ENCODE data around the gene CST7.
"Not testable (repeated sequence)": the region's sequence is repeated elsewhere in the genome, so short reads cannot be mapped to it uniquely, and the experiment has no call there.

Gene CST7

DNA sequence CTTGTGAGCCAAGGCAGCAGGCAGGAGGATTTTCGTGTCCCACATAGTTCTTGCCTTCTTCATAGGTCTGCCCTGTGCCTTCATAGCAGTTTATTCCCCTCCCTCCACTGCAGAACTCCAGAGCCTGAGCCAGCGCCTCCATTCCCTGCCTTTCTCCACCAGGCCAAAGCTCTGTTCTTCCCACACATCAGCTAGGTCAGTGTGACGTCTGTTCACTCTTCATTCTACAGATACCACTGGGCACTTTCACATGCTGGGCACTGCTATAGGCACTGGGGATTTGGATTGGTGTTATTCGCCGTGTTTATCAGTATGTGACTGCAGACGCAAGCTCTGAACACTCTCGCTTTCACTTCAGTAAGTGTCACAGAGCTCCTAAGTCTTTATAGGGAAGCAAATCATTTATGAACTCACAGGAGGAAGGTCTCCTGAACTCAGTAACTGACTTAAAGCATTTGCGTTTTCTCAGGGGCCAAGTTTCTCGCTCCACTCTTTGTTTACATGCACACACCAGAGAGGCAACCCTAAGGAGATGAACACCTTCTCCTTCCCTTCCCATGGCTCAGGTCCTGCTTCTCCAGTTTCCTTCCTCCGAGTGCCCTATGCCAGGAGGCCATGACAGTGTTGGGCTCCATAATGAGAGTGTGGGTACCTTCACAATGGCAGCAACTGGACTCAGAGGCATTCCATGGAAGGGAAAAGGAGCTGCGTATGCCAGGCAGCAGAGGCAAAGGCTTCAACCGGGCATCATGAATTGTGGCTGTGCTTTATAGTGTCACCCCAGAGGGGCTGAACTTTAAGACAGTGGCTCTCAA, 49.8 kb downstream of the CST7 start:
- Mint-ChIP-seq H3K27me3 (ENCODE audit: low read depth) (peaks cover 50% of the 10 kb centered on the region), H3K4me1 (ENCODE audit: low read depth) (peaks cover 9% of the 10 kb centered on the region), H3K4me3 (no peak overlapping the region), H3K36me3 (ENCODE audit: low read depth) (no peaks in the 10 kb centered on the region), H3K27ac (no peak overlapping the region), H3K9me3 (no peaks in the 10 kb centered on the region)

DNA sequence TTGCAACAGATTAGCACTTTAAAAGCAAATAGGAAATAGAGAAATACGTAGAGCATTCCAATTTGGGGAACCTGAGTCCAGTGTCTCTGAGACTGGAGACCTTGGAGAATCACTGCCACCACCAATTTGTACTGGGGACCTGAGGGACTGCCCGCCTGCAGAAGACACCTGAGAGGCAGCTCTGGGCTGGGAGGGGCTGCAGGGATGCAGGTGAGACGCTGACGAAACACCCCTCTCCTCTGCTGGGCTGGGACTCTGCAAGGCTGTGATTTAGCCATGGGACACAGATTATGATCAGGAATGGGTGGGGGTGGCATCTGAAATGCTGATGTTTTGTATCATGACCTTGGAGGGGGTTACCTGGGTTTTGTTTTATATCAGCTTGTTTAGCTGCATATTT, 50.5 kb downstream of the CST7 start:
- Mint-ChIP-seq H3K4me1 (ENCODE audit: low read depth) (peaks cover 4% of the 10 kb centered on the region), H3K27ac (no peak overlapping the region), H3K4me3 (no peak overlapping the region), H3K9me3 (no peaks in the 10 kb centered on the region), H3K36me3 (ENCODE audit: low read depth) (no peaks in the 10 kb centered on the region), H3K27me3 (ENCODE audit: low read depth) (peaks cover 50% of the 10 kb centered on the region)

DNA sequence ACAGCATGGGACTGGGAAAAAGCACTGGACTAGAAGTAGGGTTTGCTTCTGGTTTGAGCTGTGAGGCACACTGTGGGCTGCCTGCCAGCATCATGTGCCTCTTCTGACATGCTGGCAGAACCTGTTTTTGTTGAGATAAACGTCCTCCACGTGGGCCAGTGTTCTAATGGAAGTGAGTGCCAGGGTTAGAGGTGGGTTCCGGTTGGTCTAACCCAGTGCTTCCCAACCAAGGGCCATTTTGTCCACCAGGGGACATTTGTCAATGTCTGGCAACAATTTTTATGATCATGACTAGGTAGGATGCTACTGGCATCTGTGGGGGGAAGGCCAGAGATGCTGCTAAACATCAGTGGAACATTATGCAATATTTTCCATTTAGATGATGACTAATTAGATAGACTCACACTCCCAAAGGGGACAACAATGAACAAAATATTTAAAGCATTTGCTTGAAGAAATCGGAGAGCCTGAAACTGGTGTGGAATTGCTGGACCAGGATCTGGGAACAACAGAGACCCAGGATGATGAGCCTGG, 51.3 kb downstream of the CST7 start:
- no peak overlapping the region for H3K4me3 Mint-ChIP-seq
- H3K4me1 Mint-ChIP-seq (ENCODE audit: low read depth) = no peaks in the 10 kb centered on the region
- H3K9me3 Mint-ChIP-seq = no peaks in the 10 kb centered on the region
- no peaks in the 10 kb centered on the region for H3K36me3 Mint-ChIP-seq (ENCODE audit: low read depth)
- peaks cover 45% of the 10 kb centered on the region for H3K27me3 Mint-ChIP-seq (ENCODE audit: low read depth)
- H3K27ac Mint-ChIP-seq = no peak overlapping the region

DNA sequence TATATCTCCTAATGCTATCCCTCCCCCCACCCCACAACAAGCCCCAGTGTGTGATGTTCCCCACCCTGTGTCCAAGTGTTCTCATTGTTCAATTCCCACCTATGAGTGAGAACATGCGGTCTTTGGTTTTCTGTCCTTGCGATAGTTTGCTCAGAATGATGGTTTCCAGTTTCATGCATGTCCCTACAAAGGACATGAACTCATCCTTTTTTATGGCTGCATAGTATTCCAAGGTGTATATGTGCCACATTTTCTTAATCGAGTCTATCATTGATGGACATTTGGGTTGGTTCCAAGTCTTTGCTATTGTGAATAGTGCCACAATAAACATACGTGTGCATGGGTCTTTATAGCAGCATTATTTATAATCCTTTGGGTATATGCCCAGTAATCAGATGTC, 52.3 kb downstream of the CST7 start:
- H3K9me3 Mint-ChIP-seq; H3K4me1 Mint-ChIP-seq (ENCODE audit: low read depth); H3K4me3 Mint-ChIP-seq; H3K27ac Mint-ChIP-seq; H3K36me3 Mint-ChIP-seq (ENCODE audit: low read depth): not testable (repeated sequence)
- peaks cover 40% of the 10 kb centered on the region for H3K27me3 Mint-ChIP-seq (ENCODE audit: low read depth)

DNA sequence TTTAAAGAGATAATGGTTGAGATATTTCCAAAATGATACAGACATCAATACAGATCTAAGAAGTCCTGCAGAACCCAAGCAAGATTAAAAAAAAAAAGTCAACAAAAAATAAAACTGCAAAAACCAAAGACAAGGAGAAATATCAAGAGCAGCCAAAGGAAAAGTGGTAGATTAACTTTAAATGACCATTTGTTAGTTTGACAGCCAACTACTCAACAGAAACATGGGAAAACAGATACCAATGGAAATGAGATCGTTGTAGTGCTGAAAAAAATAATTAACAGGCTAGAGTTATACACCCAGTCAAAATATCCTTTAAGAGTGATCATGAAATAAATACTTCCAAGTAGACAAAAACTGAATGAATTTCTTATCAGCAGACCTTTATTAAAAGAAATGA, 53.9 kb downstream of the CST7 start:
- no peaks in the 10 kb centered on the region for H3K4me1 Mint-ChIP-seq (ENCODE audit: low read depth)
- no peak overlapping the region for H3K4me3 Mint-ChIP-seq
- H3K36me3 Mint-ChIP-seq (ENCODE audit: low read depth) = no peaks in the 10 kb centered on the region
- H3K9me3 Mint-ChIP-seq = no peaks in the 10 kb centered on the region
- no peak overlapping the region for H3K27ac Mint-ChIP-seq
- H3K27me3 Mint-ChIP-seq (ENCODE audit: low read depth) = peaks cover 25% of the 10 kb centered on the region

DNA sequence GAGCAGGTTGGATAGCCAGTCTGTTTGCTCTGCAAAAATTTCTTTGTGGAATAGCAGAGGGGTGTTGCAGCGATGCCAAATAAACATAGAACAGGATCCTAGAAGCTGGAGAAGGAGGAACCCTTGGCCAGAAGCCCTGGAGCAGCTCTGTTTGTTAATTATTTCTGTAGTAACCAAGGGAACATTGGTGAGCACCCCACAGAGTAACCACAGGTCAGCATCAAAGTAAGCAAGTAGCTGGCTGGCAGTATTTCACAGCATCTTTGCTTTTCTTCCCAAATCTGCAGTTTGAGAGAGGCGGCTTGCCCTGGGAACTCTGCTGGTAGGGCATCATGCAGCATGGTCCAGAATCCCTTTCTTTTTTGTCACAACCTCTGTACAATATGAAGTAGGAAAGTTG, 56.2 kb downstream of the CST7 start:
- H3K9me3 Mint-ChIP-seq = no peaks in the 10 kb centered on the region
- H3K27ac Mint-ChIP-seq = no peak overlapping the region
- peaks cover 2% of the 10 kb centered on the region for H3K36me3 Mint-ChIP-seq (ENCODE audit: low read depth)
- H3K4me3 Mint-ChIP-seq = no peak overlapping the region
- no peaks in the 10 kb centered on the region for H3K4me1 Mint-ChIP-seq (ENCODE audit: low read depth)
- peaks cover 10% of the 10 kb centered on the region for H3K27me3 Mint-ChIP-seq (ENCODE audit: low read depth)

DNA sequence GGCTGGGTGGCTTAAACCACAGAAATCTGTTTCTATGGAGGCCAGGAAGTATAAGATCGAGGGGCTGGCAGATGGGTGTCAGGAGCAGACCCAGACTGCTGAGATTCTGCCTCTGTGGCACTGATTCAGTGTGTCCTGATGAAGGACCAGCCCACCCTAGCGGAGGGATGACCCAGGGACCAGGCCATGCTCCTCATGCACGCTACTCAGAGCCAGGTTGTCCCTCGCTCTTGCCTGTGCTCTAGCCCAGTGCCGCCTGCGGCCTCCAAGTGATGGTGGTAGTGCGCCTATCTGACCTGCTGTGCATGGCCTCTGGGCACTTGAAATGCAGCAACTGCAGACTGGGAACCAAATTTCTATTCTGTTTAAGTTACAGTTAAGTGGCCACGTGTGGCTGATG, 56.6 kb downstream of the CST7 start:
- H3K27me3 Mint-ChIP-seq (ENCODE audit: low read depth) = peaks cover 7% of the 10 kb centered on the region
- no peak overlapping the region for H3K4me3 Mint-ChIP-seq
- peaks cover 2% of the 10 kb centered on the region for H3K36me3 Mint-ChIP-seq (ENCODE audit: low read depth)
- no peaks in the 10 kb centered on the region for H3K9me3 Mint-ChIP-seq
- H3K4me1 Mint-ChIP-seq (ENCODE audit: low read depth) = no peaks in the 10 kb centered on the region
- H3K27ac Mint-ChIP-seq = no peak overlapping the region

DNA sequence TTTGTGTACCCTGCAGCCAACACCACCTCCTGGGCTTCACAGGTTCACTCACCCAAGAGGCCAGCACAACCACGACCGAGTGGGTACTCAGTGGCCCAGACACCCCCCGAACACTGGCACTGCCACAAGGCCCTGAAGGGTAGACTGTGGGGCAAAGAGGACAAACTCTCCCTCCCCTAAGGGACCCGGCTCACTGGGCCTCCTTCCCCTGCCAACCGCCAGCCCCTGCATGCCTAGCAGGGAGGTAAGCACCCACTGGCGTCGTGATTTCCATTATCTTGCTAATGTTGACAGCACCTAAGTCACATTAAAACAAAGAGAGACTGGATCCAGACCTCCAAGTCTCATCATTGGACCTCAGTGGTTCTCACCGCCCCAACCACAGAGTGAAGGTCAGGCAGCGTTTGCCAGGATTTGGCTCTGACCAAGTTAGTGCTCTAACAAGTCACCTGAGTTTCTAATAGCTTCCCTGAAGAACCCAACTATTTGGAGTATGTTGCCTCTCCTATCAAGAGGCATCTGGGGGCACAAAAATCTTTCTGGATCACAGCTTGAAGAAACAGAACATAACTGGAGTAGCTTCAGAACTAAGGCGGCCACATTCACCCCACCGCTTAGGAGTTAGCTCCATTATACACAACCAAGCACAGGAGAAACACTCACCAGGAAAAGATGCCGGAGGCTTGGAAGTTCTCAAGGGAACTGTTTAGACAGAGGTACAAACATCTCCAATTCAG, 57.5 kb downstream of the CST7 start:
- Mint-ChIP-seq H3K9me3 (no peaks in the 10 kb centered on the region), H3K27ac (no peak overlapping the region), H3K27me3 (ENCODE audit: low read depth) (peaks cover 7% of the 10 kb centered on the region), H3K4me3 (no peak overlapping the region), H3K36me3 (ENCODE audit: low read depth) (peaks cover 2% of the 10 kb centered on the region), H3K4me1 (ENCODE audit: low read depth) (no peaks in the 10 kb centered on the region)

DNA sequence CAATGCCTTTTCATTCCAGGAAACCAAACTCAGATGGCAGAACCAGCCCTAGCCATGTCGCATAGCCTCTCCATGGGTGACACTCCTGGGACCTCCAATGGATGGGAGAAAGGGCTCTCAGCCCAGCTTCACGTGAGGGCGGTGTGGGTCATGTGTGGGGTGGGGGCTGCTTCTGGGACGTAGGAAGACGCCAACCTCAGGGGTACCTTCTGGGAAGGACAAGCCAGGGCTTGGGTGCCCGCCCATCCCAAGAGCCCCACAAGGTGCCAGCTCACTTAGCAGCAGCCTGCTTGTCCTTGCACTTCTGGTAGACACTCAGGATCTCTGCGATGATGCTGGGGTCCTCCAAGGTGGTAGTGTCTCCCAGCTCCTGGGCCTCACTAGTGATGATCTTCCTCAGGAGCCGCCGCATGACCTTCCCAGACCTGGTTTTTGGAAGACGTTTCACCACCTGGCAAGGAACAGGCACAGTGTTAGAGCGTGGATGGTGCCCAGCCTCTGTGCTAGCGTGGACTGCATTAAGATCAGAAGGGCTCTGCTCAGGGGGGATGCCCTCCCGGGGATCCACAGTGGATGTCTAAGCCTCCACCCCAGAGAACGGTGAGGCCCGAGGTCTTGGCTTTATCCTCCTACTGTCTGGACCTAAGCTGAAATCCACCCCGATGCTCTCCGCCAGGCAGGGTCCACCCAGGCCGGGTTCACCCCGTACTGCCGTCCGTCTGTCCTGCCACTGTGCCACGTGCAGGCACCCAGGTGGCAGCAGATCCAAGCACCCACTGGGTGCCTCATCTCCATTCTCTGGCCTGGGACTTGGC, 58.6 kb downstream of the CST7 start:
- Mint-ChIP-seq H3K36me3 (ENCODE audit: low read depth) (peaks cover 2% of the 10 kb centered on the region), H3K4me1 (ENCODE audit: low read depth) (no peaks in the 10 kb centered on the region)

DNA sequence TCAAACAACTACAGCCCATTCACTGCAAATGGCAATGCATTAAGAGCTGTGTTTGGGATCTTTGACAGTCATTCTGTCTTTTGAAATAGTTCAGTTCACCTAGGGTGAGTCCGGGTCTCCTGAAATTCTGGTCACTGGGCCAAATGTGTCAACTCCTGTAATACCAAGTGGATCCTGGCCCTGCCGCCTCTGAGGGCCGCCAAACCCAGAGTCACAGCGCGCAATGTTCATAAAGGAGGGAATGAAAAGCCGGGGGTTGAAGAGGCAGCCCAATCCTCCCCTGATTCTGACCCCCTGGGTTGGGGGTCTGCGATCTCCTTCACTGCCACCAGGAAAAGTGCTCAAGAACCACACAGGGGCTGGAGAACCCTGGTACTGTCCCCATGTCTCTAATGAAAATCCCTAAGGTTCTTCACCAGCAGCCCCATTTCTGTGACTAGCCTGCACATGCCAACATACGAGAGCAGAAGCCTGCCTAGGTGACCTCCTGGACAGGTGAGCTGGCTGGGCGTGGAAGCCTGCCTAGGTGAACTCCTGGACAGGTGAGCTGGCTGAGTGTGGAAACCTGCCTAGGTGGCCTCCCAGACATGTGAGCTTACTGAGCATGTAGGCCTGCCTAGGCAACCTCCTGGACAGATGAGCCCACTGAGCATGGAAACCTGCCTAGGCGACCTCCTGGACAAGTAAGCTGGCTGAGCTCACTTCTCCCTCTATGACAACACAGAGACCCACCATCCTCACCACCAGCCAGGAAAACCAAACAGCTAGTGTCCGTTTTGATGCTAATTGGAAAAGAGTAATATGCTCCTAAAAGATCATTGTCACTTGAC, 59.5 kb downstream of the CST7 start:
- Mint-ChIP-seq H3K36me3 (ENCODE audit: low read depth) (peaks cover 2% of the 10 kb centered on the region), H3K27ac (no peak overlapping the region), H3K4me3 (no peak overlapping the region), H3K27me3 (ENCODE audit: low read depth) (no peaks in the 10 kb centered on the region), H3K4me1 (ENCODE audit: low read depth) (no peaks in the 10 kb centered on the region), H3K9me3 (no peaks in the 10 kb centered on the region)

More for the DNA sequence above, 58.6 kb downstream of the CST7 start:
- Mint-ChIP-seq H3K9me3 (no peaks in the 10 kb centered on the region), H3K27me3 (ENCODE audit: low read depth) (peaks cover 4% of the 10 kb centered on the region), H3K4me3 (no peak overlapping the region), H3K27ac (no peak overlapping the region)

Data from T-helper 1 cell treated with Interleukin-12 subunit alpha and Interleukin-12 subunit beta and Interleukin-4 antibody, amounts not matched to agents 30 μg/mL and 1 μg/mL, for 36 hours (primary cell).